NCI-H1417 treated with DMSO at 0.1 percent for 48 hours (cell line): ENCODE data around the gene ITPK1.

Source experiments
- DNase-seq: peaks from one replicate; lab custom pipeline; 2025; lab: John Stamatoyannopoulos, UW

ITPK1 gene

GRCh38 chr14:93042968-93043940 lies 72.5 kb downstream of the ITPK1 start:
- DNase-seq: no peak

- no peak for DNase-seq
Observed at GRCh38 chr14:93041830-93042229, 73.9 kb downstream of the ITPK1 start.

GRCh38 chr14:93040982-93041381 lies 74.7 kb downstream of the ITPK1 start:
- DNase-seq: no peak

GRCh38 chr14:93040443-93040842 lies 75.3 kb downstream of the ITPK1 start:
- DNase-seq: no peak

- DNase-seq: no peak
Observed at GRCh38 chr14:93039649-93040315, 75.9 kb downstream of the ITPK1 start.

- no peak for DNase-seq
Observed at GRCh38 chr14:93037351-93037750, 78.4 kb downstream of the ITPK1 start.

- no peak for DNase-seq
Observed at GRCh38 chr14:93036652-93037345, 78.9 kb downstream of the ITPK1 start.

GRCh38 chr14:93035917-93036651 lies 79.6 kb downstream of the ITPK1 start:
- DNase-seq: no peak

GRCh38 chr14:93035585-93035916 lies 80.2 kb downstream of the ITPK1 start:
- DNase-seq: no peak

GRCh38 chr14:93034671-93034994 lies 81.1 kb downstream of the ITPK1 start:
- DNase-seq: no peak

- no peak for DNase-seq
Observed at GRCh38 chr14:93033983-93034670, 81.6 kb downstream of the ITPK1 start.

GRCh38 chr14:93033084-93033982 lies 82.4 kb downstream of the ITPK1 start:
- no peak for DNase-seq

- no peak for DNase-seq
Observed at GRCh38 chr14:93032421-93032936, 83.2 kb downstream of the ITPK1 start.

- DNase-seq: no peak
Observed at GRCh38 chr14:93031505-93032315, 84.0 kb downstream of the ITPK1 start.

- no peak for DNase-seq
Observed at GRCh38 chr14:93030761-93031160, 85.0 kb downstream of the ITPK1 start.

GRCh38 chr14:93029911-93030508 lies 85.7 kb downstream of the ITPK1 start:
- DNase-seq: no peak

- no peak for DNase-seq
Observed at GRCh38 chr14:93029417-93029816, 86.3 kb downstream of the ITPK1 start.

GRCh38 chr14:93028724-93029076 lies 87.0 kb downstream of the ITPK1 start:
- DNase-seq: no peak
